ENCODE results near the gene TIMM23.
A peak's percentile ranks its signal among the peaks of the same experiment; 100 is the strongest.

Gene TIMM23

DNA sequence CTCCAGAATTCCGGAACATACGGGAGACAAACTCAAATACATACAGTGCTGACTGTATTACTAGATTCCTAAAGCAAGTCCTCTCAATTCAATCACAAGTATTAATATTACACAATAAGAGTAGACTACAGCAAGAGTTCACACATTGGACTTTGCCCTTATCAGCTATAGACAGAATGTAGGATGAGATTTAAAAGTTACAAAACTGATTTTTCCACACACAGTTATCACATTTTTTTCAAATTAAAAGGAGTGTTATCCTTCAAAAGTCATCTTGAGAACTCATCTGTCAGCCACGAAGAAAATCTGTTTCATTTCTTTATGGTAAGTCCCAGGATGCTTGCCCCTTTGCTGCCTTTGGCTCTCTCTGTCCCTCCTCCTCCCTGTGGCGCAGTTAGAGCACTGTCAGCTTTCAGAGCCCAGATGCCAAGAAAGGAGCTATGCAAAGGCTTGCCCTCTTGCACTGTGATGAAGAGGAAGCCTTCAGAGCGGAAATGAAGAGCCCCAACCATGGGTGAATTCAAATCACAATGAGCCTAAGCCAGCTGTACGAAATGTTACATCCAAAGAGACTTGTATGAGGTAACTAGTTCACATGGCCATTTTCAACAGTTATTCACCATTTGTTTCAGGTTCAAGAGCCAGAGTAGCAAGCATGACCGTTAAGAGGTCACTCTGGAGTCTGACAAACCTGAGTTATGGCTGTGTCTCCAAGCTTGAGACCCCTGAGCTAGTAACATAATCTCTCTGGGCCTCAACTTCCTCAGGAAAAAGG is 47.5 kb downstream of the TIMM23 start:
- H3K4me1 ChIP-seq (ENCODE audit: control insufficient read depth, insufficient read depth, low read length), result peaks cover 14% of the 10 kb centered on the region; the same call in 1 of the 2 replicates
- CTCF ChIA-PET, result interaction anchor here (1.4 to 1.7 kb wide), 2 partner anchors 12 to 203 kb away, joined by 3 to 4 read pairs; no protein-coding TSS in a partner anchor
- no peaks in the 10 kb centered on the region for H3K9me3 ChIP-seq (ENCODE audit: control insufficient read depth, insufficient read depth, low read depth, low read length)
- TF ChIP-seq MYNN (tag by site-specific recombination; IDR thresholded peaks at IDR 0.05; ENCODE audit: borderline replicate concordance) (no peak), KLF9 (tag by site-specific recombination; IDR thresholded peaks at IDR 0.05; ENCODE audit: low read depth) (no peak)
- TF ChIP-seq, protein P1, sequence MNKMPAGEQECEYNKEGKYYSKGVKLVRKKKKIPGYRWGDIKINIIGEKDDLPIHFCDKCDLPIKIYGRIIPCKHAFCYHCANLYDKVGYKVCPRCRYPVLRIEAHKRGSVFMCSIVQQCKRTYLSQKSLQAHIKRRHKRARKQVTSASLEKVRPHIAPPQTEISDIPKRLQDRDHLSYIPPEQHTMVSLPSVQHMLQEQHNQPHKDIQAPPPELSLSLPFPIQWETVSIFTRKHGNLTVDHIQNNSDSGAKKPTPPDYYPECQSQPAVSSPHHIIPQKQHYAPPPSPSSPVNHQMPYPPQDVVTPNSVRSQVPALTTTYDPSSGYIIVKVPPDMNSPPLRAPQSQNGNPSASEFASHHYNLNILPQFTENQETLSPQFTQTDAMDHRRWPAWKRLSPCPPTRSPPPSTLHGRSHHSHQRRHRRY (tag by site-specific recombination; IDR thresholded peaks at IDR 0.05), result no peak
- H3K4me3 ChIP-seq (ENCODE audit: low read depth, low read length), result no peak overlapping the region
- H3K36me3 ChIP-seq (ENCODE audit: control insufficient read depth in 2 of 2, insufficient read depth in 1 of 2, low read length in 2 of 2), result peaks cover 9 to 31% of the 10 kb centered on the region in 2 experiments
- POLR2A ChIA-PET, result no interaction called here
- no peak overlapping the region for H3K27ac ChIP-seq (ENCODE audit: extremely low read depth, low read depth, low read length)

GRCh38 chr10:46020344-46020657 is 48.0 kb downstream of the TIMM23 start:
- H3K27ac ChIP-seq (ENCODE audit: extremely low read depth, low read depth, low read length), result no peak overlapping the region

GRCh38 chr10:46022978-46023702 is 50.9 kb downstream of the TIMM23 start:
- Histone ChIP-seq H3K4me1 (ENCODE audit: control insufficient read depth, insufficient read depth, low read length) (peaks cover 19% of the 10 kb centered on the region; the same call in 1 of the 2 replicates), H3K36me3 (ENCODE audit: control insufficient read depth in 2 of 2, insufficient read depth in 1 of 2, low read length in 2 of 2) (peaks cover 0 to 28% of the 10 kb centered on the region in 2 experiments; a peak in 1 of 3 replicates), H3K9me3 (ENCODE audit: control insufficient read depth, insufficient read depth, low read depth, low read length) (no peaks in the 10 kb centered on the region), H3K4me3 (ENCODE audit: low read depth, low read length) (peak overlapping the region; percentile 60), H3K27ac (ENCODE audit: extremely low read depth, low read depth, low read length) (peak overlapping the region; percentile 55)
- POLR2A ChIA-PET, result interaction anchor here (0.7 to 1.3 kb wide), 5 partner anchors 16 to 83 kb away, joined by 3 to 6 read pairs (median 5); partner anchors contain the start of gene TIMM23
- CTCF ChIA-PET, result interaction anchor here (0.6 to 1.6 kb wide), 5 partner anchors 19 to 773 kb away, joined by 3 to 5 read pairs (median 4); no protein-coding TSS in a partner anchor
- TF ChIP-seq ZNF423 (tag by site-specific recombination; IDR thresholded peaks at IDR 0.05) (peak; percentile 98), ZNF501 (tag by site-specific recombination; IDR thresholded peaks at IDR 0.05) (peak; percentile 50; the same call in 1 of the 2 replicates), ZNF16 (tag by site-specific recombination; IDR thresholded peaks at IDR 0.05; ENCODE audit: low read depth) (no peak), ZNF391 (tag by site-specific recombination; IDR thresholded peaks at IDR 0.05; ENCODE audit: borderline replicate concordance, low read depth) (no peak), ZNF48 (tag by site-specific recombination; IDR thresholded peaks at IDR 0.05) (no peak), ZFP41 (tag by site-specific recombination; IDR thresholded peaks at IDR 0.05; ENCODE audit: borderline replicate concordance) (no peak), ZNF335 (tag by site-specific recombination; conservative IDR thresholded peaks at IDR 0.05) (peak; percentile 98), GLI4 (tag by site-specific recombination; IDR thresholded peaks at IDR 0.05) (0 out of 2 replicates have a peak, but pooled peaks have one; percentile 16), ZNF677 (tag by site-specific recombination; IDR thresholded peaks at IDR 0.05) (no peak), KLF16 (tag by site-specific recombination; IDR thresholded peaks at IDR 0.05) (no peak), ZNF140 (tag by site-specific recombination; IDR thresholded peaks at IDR 0.05) (no peak), ZNF768 (tag by site-specific recombination; IDR thresholded peaks at IDR 0.05) (no peak), ZBTB17 (tag by site-specific recombination; IDR thresholded peaks at IDR 0.05) (peak; percentile 71), ZIC2 (tag by site-specific recombination; IDR thresholded peaks at IDR 0.05) (peak; percentile 94)
- TF ChIP-seq, protein P2, sequence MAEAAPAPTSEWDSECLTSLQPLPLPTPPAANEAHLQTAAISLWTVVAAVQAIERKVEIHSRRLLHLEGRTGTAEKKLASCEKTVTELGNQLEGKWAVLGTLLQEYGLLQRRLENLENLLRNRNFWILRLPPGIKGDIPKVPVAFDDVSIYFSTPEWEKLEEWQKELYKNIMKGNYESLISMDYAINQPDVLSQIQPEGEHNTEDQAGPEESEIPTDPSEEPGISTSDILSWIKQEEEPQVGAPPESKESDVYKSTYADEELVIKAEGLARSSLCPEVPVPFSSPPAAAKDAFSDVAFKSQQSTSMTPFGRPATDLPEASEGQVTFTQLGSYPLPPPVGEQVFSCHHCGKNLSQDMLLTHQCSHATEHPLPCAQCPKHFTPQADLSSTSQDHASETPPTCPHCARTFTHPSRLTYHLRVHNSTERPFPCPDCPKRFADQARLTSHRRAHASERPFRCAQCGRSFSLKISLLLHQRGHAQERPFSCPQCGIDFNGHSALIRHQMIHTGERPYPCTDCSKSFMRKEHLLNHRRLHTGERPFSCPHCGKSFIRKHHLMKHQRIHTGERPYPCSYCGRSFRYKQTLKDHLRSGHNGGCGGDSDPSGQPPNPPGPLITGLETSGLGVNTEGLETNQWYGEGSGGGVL (tag by site-specific recombination; IDR thresholded peaks at IDR 0.05), result no peak
- TF ChIP-seq, protein P3, sequence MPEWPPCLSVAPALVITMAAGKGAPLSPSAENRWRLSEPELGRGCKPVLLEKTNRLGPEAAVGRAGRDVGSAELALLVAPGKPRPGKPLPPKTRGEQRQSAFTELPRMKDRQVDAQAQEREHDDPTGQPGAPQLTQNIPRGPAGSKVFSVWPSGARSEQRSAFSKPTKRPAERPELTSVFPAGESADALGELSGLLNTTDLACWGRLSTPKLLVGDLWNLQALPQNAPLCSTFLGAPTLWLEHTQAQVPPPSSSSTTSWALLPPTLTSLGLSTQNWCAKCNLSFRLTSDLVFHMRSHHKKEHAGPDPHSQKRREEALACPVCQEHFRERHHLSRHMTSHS (tag by site-specific recombination; IDR thresholded peaks at IDR 0.05), result no peak
- TF ChIP-seq, protein P4, sequence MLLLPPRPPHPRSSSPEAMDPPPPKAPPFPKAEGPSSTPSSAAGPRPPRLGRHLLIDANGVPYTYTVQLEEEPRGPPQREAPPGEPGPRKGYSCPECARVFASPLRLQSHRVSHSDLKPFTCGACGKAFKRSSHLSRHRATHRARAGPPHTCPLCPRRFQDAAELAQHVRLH (tag by site-specific recombination; IDR thresholded peaks at IDR 0.05), result no peak

More at GRCh38 chr10:46020344-46020657, 48.0 kb downstream of the TIMM23 start:
- Histone ChIP-seq H3K9me3 (ENCODE audit: control insufficient read depth, insufficient read depth, low read depth, low read length) (no peaks in the 10 kb centered on the region), H3K4me1 (ENCODE audit: control insufficient read depth, insufficient read depth, low read length) (peaks cover 15% of the 10 kb centered on the region; the same call in 1 of the 2 replicates), H3K4me3 (ENCODE audit: low read depth, low read length) (no peak overlapping the region), H3K36me3 (ENCODE audit: control insufficient read depth in 2 of 2, insufficient read depth in 1 of 2, low read length in 2 of 2) (peaks cover 9 to 26% of the 10 kb centered on the region in 2 experiments)
- POLR2A ChIA-PET, result no interaction called here
- TF ChIP-seq ZEB2 (tag by site-specific recombination; IDR thresholded peaks at IDR 0.05), result no peak
- 0 out of 2 replicates have a peak, but pooled peaks have one; percentile 24 for TF ChIP-seq ZNF664 (tag by site-specific recombination; IDR thresholded peaks at IDR 0.05)
- TF ChIP-seq ZNF501 (tag by site-specific recombination; IDR thresholded peaks at IDR 0.05), result no peak
- no peak for TF ChIP-seq ZBTB17 (tag by site-specific recombination; IDR thresholded peaks at IDR 0.05)
- TF ChIP-seq ZNF274 (IDR thresholded peaks at IDR 0.05; ENCODE audit: low read length), result no peak
- no peak for TF ChIP-seq ZNF274 (tag by site-specific recombination; IDR thresholded peaks at IDR 0.05; ENCODE audit: borderline replicate concordance)
- TF ChIP-seq, protein P5, sequence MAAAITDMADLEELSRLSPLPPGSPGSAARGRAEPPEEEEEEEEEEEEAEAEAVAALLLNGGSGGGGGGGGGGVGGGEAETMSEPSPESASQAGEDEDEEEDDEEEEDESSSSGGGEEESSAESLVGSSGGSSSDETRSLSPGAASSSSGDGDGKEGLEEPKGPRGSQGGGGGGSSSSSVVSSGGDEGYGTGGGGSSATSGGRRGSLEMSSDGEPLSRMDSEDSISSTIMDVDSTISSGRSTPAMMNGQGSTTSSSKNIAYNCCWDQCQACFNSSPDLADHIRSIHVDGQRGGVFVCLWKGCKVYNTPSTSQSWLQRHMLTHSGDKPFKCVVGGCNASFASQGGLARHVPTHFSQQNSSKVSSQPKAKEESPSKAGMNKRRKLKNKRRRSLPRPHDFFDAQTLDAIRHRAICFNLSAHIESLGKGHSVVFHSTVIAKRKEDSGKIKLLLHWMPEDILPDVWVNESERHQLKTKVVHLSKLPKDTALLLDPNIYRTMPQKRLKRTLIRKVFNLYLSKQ (tag by site-specific recombination; IDR thresholded peaks at IDR 0.05; ENCODE audit: borderline replicate concordance), result no peak
- TF ChIP-seq ZNF19 (tag by site-specific recombination; IDR thresholded peaks at IDR 0.05; ENCODE audit: low read depth), result no peak
- CTCF ChIA-PET, result interaction anchor here (1.4 to 1.7 kb wide), 2 partner anchors 12 to 202 kb away, joined by 3 to 4 read pairs; no protein-coding TSS in a partner anchor
